ENCODE data around the gene PPP2R5C. TPM values are rescaled to one million over a fixed set of nuclear protein-coding genes. Genes with fewer than 3 reads are reported as not detected.

PPP2R5C gene
- total and polyA plus RNA-seq, 12 donors: 66.8 to 257 (median 222) TPM

- no peak for TF ChIP-seq CTCF (IDR thresholded peaks at IDR 0.05)
- no peak for DNase-seq
- no peak for ATAC-seq
- Histone ChIP-seq H3K4me3 (no peak overlapping the region), H3K4me1 (peaks cover 0 to 11% (median 6%) of the 10 kb centered on the region in 9 donors), H3K27ac (no peak overlapping the region), H3K27me3 (no peaks in the 10 kb centered on the region), H3K9me3 (no peaks in the 10 kb centered on the region), H3K36me3 (peaks cover 0 to 100% (median 69%) of the 10 kb centered on the region in 9 donors)
- 95% methylated on average over 7 of the region's 7 CpGs for WGBS, 2 donors
- intact Hi-C loops (cut with DNase I): no loop called here
Observed at GRCh38 chr14:101906645-101907044, 145.1 kb downstream of the PPP2R5C start.

- TF ChIP-seq CTCF (IDR thresholded peaks at IDR 0.05): no peak
- ATAC-seq (no peak), DNase-seq (no peak)
- Histone ChIP-seq H3K4me3 (no peak overlapping the region), H3K9me3 (no peaks in the 10 kb centered on the region), H3K27me3 (no peaks in the 10 kb centered on the region), H3K36me3 (peaks cover 0 to 100% (median 59%) of the 10 kb centered on the region in 9 donors), H3K4me1 (peaks cover 0 to 8% (median 2%) of the 10 kb centered on the region in 9 donors), H3K27ac (no peak overlapping the region)
- intact Hi-C loops (cut with DNase I): no loop called here
- WGBS, 2 donors: 92 to 94% methylated on average over 16 of the region's 16 CpGs
Observed at GRCh38 chr14:101907619-101908018, 146.1 kb downstream of the PPP2R5C start.

GRCh38 chr14:101908795-101909194 lies 147.3 kb downstream of the PPP2R5C start:
- no peaks in the 10 kb centered on the region for H3K4me1 ChIP-seq
- no peak overlapping the region for H3K27ac ChIP-seq
- WGBS, 2 donors: 86 to 95% methylated on average over 8 of the region's 8 CpGs
- peaks cover 0 to 100% (median 59%) of the 10 kb centered on the region in 9 donors for H3K36me3 ChIP-seq
- no peak for DNase-seq
- H3K9me3 ChIP-seq: no peaks in the 10 kb centered on the region
- H3K4me3 ChIP-seq: no peak overlapping the region
- no peak for TF ChIP-seq CTCF (IDR thresholded peaks at IDR 0.05)
- no peaks in the 10 kb centered on the region for H3K27me3 ChIP-seq
- no peak for ATAC-seq
- intact Hi-C loops (cut with DNase I): no loop called here

- no peak for DNase-seq
- H3K4me1 ChIP-seq: no peaks in the 10 kb centered on the region
- intact Hi-C loops (cut with DNase I): no loop called here
- H3K9me3 ChIP-seq: no peaks in the 10 kb centered on the region
- H3K27ac ChIP-seq: no peak overlapping the region
- H3K27me3 ChIP-seq: no peaks in the 10 kb centered on the region
- no peak overlapping the region for H3K4me3 ChIP-seq
- TF ChIP-seq CTCF (IDR thresholded peaks at IDR 0.05): no peak
- no peak for ATAC-seq
- WGBS, 2 donors: 97% methylated on average over 12 of the region's 12 CpGs
- peaks cover 0 to 100% (median 59%) of the 10 kb centered on the region in 9 donors for H3K36me3 ChIP-seq
Observed at GRCh38 chr14:101909371-101910096, 148.0 kb downstream of the PPP2R5C start.

Data from heart right ventricle (tissue), 16 donors.